Glutamatergic neuron (in vitro differentiated cells): Measurements from ENCODE around the gene PTPRN2. TPM values are rescaled to one million over a fixed set of nuclear protein-coding genes. Genes with fewer than 3 reads are reported as not detected.

ENCODE experiments used
- DNase-seq: peaks from one replicate; pipeline ENCODE4 v3.0.0; 2022
- H3K27ac Mint-ChIP-seq: one replicate; pipeline ENCODE4 v1.8.0; 2020; ENCODE audit warnings: mild to moderate bottlenecking, mixed read lengths, inconsistent platforms; ENCODE audit not compliant: unreplicated experiment
- H3K27me3 Mint-ChIP-seq: one replicate; pipeline ENCODE4 v1.8.0; 2020; ENCODE audit warnings: mild to moderate bottlenecking, moderate library complexity, mixed read lengths, inconsistent platforms; ENCODE audit not compliant: unreplicated experiment
- H3K36me3 Mint-ChIP-seq: one replicate; pipeline ENCODE4 v1.8.0; 2020; ENCODE audit warnings: mild to moderate bottlenecking, mixed read lengths, inconsistent platforms; ENCODE audit not compliant: unreplicated experiment
- H3K4me1 Mint-ChIP-seq: one replicate; pipeline ENCODE4 v1.8.0; 2020; ENCODE audit warnings: mild to moderate bottlenecking, low read depth, mixed read lengths, inconsistent platforms; ENCODE audit not compliant: unreplicated experiment
- H3K4me3 Mint-ChIP-seq: one replicate; pipeline ENCODE4 v1.8.0; 2020; ENCODE audit warnings: mild to moderate bottlenecking, mixed read lengths, inconsistent platforms; ENCODE audit not compliant: unreplicated experiment
- H3K9me3 Mint-ChIP-seq: one replicate; pipeline ENCODE4 v1.8.0; 2020; ENCODE audit warnings: mild to moderate bottlenecking, moderate library complexity, mixed read lengths, inconsistent platforms; ENCODE audit not compliant: unreplicated experiment
- CTCF ChIP-seq: fragments of 200-600 bp; sonication (generic); IDR thresholded peaks from one replicate; pipeline ENCODE4 v1.5.0; 2021; ENCODE audit not compliant: partially characterized antibody, unreplicated experiment
- total RNA-seq: library from RNA; stranded (reverse); fragmentation: NEBNext Ultra II Directional; extraction: Animal tissue kit (Norgen Biotek cat#: 25700); gene quantifications from one replicate; pipeline ENCODE4 v1.2.1, GENCODE V29; 2021; ENCODE audit not compliant: unreplicated experiment

The PTPRN2 gene
- total RNA-seq, 1 donor from 2014 or later: 49.0 TPM

- H3K4me3 Mint-ChIP-seq: no peak overlapping the region
- no peak for TF ChIP-seq CTCF
- H3K9me3 Mint-ChIP-seq: peaks cover 8% of the 10 kb centered on the region
- no peak overlapping the region for H3K27ac Mint-ChIP-seq
- no peaks in the 10 kb centered on the region for H3K4me1 Mint-ChIP-seq
- peak; percentile 10 for DNase-seq
- H3K27me3 Mint-ChIP-seq: peaks cover 8% of the 10 kb centered on the region
- peaks cover 14% of the 10 kb centered on the region for H3K36me3 Mint-ChIP-seq
These were observed 326.0 kb downstream of the PTPRN2 start for GRCh38 chr7:158261362-158262235.

- peaks cover 8% of the 10 kb centered on the region for H3K9me3 Mint-ChIP-seq
These were observed 326.9 kb downstream of the PTPRN2 start for GRCh38 chr7:158260567-158261361.

GRCh38 chr7:158259671-158260418 is 327.8 kb downstream of the PTPRN2 start:
- peak; percentile 6 for DNase-seq

More at GRCh38 chr7:158260567-158261361, 326.9 kb downstream of the PTPRN2 start:
- no peak overlapping the region for H3K4me3 Mint-ChIP-seq
- no peaks in the 10 kb centered on the region for H3K4me1 Mint-ChIP-seq
- H3K27me3 Mint-ChIP-seq: peaks cover 8% of the 10 kb centered on the region
- no peak for TF ChIP-seq CTCF
- no peak for DNase-seq
- no peak overlapping the region for H3K27ac Mint-ChIP-seq
- H3K36me3 Mint-ChIP-seq: peaks cover 14% of the 10 kb centered on the region

GRCh38 chr7:158259141-158259540 is 328.5 kb downstream of the PTPRN2 start:
- no peak overlapping the region for H3K27ac Mint-ChIP-seq
- peak; percentile 4 for DNase-seq
- H3K9me3 Mint-ChIP-seq: peaks cover 13% of the 10 kb centered on the region
- peaks cover 6% of the 10 kb centered on the region for H3K27me3 Mint-ChIP-seq
- no peak overlapping the region for H3K4me3 Mint-ChIP-seq
- no peaks in the 10 kb centered on the region for H3K4me1 Mint-ChIP-seq
- H3K36me3 Mint-ChIP-seq: peaks cover 11% of the 10 kb centered on the region
- TF ChIP-seq CTCF: no peak

More at GRCh38 chr7:158259671-158260418, 327.8 kb downstream of the PTPRN2 start:
- Mint-ChIP-seq H3K9me3 (peaks cover 11% of the 10 kb centered on the region), H3K27ac (peak overlapping the region; percentile 36), H3K4me1 (no peaks in the 10 kb centered on the region), H3K36me3 (peaks cover 14% of the 10 kb centered on the region), H3K27me3 (peaks cover 8% of the 10 kb centered on the region), H3K4me3 (no peak overlapping the region)
- no peak for TF ChIP-seq CTCF
